Activated CD4-positive, CD25-positive, alpha-beta regulatory T cell treated with anti-CD3 and anti-CD28 coated beads, Interleukin-2, amount 50 U/mL, for 24 hours (primary cell): ENCODE measurements around the gene TRABD2B.

ENCODE experiments used
- ATAC-seq, 2 donors: fragments of 150-1000 bp; cut with Tn5 transposase; one replicate each; pipeline ENCODE4 v1.10.0; 2021; ENCODE audit warnings: mild to moderate bottlenecking in 1 of 2, moderate library complexity in 1 of 2

TRABD2B gene

DNA sequence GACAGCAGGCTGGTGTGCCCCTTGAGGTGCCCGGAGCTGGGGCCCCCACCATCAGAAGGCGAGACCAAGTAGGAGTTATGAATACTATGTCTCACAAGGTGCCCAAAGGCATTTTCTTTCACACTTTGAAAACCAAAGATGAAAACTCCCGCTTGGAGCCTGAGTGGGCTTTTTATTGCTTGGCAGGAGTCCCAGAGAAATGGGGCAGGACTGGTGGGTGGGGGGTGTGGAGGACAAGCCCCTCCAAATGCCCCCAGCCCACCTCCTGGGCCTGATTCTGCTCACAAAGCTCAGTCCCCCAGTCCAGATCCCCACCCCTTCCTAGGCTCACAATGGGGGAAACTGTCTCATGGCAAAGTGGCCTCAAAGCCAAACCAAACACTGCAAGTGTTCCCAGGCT lies 227.9 kb downstream of the TRABD2B start:
- ATAC-seq: no peak

DNA sequence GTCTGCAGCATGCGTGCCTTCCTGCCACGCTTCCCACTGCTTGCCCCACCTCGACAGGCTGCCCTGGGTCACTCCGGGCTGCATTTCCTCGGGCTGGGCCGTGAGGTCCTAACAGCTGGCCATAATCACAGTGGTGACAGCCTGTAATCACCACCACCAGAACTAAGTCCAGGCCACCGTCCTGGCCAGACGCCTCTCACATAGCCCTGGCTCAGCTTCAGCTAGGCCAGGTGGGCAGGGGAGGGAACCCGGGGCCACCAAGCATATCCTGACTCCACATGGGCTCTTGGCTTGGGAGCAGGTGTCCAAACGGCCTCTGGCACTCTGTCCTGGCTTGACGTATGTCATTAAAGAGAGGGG lies 229.5 kb downstream of the TRABD2B start:
- no peak for ATAC-seq

DNA sequence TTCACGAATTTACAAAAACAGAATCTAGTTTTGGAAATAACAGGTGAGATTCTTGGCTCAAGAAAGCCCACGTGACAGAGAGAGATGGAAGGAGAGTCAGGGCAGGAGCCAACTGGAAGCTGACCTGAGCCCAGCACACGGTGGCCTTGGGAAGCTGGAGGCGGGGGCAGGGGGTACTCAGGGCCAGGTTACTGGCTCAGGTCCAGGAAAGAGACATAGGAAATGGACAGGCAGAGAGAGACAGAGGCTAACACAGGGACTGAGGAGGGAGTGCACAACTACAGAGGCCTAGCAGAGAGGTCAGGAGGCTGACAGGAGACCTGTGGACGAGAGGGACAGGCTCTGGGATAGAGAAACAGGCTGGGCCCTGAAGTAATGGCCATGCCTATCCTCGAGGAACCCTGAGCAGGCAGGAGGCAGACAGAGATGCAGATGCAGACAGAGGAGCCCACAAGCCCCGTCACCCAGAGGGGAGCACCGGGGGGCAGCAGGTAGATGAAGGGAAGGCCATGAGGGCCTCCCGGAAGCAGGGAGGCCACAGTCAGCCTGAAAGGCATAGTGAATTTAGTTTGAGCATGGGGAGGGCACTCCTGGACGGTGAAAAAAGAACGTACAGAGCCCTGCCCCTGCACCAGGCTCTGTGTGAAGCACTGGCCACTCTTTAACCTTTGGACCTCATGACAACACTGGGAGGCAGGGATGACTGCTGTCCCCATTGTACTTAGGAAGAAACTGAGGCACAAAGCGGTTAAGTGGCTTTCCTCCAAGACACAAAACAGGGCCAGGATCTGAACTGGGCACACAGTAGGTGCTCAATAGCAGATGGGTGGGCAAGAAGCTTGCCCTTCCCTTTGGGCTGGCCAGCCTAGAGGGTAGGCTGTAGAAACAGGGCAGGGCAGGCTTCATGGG lies 230.1 kb downstream of the TRABD2B start:
- ATAC-seq: no peak

DNA sequence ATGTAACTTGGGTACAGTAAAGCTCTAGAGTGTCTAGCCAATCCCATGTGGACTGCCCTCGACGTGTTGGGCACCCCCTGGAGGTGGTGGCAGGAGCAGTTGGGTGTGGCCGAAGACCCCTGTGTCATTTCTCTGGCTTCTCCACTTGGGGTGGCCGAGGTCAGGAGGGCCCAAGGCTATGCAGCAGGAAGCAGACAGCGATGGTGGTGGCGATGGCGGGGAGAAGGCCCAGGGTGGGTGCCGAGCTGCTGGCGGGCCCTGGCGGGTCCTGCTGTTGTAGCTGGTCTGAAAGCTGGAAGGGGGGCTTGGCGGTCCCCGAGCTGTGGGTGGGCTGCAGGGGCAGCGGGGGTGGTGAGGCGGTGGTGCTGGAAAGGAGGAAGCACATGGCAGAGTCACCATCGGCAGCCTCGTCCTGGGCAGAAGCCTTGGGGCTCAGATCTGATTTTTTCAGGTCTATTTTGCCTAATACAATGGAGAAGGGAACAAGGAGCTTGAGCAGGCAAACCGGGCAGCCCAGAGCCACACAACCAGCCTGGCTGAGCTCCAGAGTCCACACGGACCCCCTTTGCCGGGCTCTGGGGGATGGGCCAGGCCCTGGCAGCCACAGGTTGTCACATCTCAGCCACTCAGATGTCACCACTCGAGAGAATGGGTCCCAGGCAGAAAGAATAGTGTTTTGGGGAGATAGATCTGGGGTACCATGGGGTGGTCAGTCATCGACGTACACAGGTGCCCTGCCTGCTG lies 231.3 kb downstream of the TRABD2B start:
- ATAC-seq: no peak

DNA sequence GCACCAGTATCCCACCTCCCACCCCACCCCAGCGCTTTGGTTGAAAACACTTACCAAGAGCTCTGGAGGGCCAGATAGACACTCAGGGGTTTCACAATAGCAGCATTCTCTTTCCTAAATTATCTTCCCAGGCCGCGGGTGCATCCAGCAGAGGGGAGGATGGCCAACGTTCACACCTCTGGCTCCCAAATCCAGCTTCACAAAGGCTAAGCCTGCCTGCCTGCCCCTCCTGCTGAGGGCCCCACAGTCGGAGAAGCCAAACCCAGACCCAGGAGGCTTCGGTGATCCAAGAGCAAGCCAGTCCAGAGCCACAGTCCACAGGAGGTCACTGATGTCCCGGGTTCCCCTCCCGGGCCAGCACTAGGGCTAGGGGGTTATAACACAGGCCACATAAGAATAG lies 231.9 kb downstream of the TRABD2B start:
- no peak for ATAC-seq

DNA sequence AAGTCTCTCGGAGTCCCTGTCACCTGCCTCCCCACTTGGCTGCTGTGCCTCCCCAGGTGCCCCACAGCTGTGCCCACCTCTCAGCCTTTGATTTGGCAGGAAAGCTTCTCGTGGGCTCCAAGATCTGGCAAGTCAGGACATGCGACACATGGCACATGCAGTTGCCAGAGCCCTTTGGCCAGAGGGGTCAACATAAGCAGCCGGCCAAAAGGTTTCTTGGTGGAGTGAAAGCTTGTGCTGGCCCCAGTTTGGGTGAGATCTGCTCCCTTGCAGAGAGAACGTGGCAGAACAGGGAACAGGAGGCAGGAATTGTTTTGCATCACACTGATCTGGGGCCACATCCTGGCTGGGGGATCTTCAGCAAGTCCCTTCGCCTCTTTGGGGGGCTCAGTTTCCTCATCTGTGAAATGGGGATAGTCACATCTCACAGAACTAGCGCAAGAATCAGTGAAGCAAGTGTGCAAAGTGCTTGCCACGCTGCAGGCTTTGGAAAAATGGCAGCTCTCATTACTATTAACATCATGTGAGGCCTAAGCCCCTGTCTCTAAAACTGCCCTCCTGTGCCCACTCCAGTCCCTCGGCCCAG lies 232.6 kb downstream of the TRABD2B start:
- no peak for ATAC-seq

DNA sequence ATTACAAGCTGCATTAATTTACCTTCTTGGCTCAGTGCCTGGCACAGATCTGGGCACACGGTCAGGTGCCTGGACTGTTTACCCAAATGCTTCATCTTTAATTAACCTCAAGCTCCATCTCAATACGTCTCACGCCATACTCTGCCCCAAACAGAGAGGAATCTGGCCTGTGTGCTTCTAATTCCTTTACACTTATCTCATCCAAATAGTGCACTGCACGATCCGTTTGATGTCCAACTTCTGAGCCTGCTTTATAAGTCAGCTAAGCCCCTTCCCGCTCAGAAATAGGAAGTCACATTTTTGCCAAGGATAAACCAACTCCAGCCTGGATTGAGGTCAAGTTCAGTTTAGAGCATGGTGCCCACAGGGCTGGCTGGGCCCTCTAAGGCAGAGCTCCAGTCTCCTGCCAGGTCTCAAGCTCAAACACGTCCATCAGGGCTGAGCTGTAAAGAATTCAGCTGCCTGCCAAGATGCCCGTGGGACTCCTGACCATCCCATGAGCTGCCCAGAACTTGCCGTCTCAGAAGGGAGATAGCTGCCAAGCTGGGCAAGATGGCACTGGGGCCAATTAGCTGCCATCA lies 233.5 kb downstream of the TRABD2B start:
- no peak for ATAC-seq

DNA sequence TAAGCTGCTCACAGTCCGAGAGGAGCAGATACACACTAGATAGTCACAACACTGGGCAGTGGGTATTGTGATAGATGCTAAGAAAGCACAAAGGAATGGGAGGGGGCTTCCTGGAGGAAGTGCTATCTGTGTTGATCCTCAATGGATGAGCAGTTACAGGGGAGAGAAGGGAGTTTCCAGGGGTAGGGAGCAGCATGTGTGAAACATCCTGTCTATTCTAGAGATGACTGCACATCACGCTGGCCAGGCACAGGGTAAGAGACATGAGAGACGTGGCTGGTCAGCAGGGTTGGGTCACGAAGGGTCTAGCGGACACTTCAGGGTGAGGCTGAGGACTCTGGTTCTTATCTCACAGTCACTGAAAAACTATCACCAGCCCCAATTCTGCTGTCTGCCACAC lies 235.2 kb downstream of the TRABD2B start:
- no peak for ATAC-seq

DNA sequence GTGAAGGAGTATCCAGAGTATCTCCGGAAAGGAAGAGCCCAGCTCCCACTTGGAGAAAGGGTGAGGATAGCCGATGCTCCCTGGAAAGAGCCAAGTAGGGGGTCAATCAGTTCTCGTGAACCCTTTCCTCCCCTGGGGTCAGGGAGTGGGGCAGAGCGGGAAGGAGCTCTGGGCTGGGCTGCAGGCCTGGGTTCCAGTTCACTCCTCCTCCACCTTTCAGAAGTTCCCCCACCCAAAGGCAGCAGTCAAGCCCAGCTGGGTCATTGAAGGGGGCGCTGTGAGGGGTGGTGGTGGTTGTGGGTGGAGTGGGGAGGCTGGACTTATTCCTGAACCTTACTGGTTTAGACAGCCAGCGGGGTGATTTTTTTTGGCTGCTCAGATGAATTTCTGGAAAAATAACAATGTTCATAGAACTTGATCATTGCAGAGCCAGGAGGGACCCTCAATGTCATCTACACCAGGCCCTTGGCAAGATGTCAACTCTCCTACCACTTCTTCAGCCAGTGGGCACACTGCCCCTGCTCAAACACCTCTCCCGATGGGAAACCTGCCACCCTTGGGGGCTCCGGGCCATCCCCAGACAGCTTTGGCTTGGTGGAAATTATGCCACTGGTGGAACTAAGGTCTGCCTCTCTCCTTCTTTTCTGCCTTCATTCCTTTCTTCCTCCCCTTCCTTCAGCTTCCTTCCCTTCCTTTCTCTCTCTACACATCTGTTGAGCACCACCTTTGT lies 235.8 kb downstream of the TRABD2B start:
- ATAC-seq: no peak

DNA sequence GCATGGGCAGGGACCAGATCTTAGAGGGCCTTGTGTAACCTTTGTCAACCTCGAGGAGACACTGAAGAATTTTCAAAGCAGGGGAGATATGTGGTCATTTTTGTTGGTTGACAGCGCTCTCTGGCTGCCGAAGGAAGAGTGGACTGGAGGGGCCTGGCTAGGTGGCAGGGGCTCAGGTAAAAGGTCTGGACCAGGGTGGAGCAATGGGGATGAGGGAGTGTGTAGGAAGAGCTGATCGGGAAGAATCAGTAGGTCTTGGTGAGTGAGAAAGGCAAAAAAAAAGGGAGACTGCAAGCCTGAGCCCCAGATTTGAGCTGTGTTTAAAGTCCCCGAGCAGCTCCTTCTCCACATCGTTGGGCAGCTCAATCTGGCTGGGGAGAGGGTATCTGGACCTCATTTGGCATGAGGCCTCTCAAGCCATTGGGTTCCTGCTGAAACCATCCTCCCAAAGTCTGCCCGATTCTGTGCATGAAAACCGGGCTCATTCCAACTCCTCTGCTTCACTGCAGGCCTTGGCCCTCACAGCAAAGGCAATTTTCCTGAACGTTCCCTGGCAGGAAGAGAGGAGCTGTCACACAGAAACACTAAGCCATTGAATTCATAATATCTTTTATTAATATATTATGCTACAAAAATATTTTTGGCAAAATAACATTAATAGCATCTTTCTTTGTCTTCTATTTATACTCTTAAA lies 237.1 kb downstream of the TRABD2B start:
- no peak for ATAC-seq

DNA sequence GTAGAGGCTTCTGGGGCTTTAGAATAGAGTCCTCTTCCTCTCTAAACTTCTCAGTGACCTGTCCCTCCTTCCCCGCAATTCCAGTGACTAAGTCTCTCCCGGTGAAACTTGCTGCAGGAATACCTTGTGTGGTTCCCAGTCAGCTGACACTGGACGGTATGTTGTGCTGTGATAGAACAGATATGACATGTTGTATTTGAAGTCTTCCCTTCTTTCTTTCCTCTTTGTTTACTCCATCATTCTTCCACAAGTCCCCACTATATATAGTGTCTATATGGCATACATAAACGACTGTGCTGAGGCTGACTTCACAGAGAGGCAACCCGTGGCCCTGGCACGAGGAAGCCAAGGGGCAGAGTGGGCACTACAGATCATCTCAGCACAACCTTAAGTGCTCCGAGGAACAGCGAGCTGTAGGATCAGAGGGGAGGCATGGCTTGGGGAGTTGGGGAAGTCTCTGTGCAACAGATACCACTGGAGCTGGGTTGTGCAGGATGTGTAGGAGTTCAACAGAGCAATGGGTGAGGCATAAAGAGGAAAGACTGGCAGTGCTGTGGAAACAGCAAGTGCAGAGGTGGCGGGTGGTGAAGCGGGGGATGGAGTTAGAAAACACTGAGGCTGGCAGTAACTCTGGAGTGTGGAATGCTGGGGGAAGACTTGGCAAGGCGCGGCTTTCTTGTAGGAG lies 237.8 kb downstream of the TRABD2B start:
- ATAC-seq: no peak

DNA sequence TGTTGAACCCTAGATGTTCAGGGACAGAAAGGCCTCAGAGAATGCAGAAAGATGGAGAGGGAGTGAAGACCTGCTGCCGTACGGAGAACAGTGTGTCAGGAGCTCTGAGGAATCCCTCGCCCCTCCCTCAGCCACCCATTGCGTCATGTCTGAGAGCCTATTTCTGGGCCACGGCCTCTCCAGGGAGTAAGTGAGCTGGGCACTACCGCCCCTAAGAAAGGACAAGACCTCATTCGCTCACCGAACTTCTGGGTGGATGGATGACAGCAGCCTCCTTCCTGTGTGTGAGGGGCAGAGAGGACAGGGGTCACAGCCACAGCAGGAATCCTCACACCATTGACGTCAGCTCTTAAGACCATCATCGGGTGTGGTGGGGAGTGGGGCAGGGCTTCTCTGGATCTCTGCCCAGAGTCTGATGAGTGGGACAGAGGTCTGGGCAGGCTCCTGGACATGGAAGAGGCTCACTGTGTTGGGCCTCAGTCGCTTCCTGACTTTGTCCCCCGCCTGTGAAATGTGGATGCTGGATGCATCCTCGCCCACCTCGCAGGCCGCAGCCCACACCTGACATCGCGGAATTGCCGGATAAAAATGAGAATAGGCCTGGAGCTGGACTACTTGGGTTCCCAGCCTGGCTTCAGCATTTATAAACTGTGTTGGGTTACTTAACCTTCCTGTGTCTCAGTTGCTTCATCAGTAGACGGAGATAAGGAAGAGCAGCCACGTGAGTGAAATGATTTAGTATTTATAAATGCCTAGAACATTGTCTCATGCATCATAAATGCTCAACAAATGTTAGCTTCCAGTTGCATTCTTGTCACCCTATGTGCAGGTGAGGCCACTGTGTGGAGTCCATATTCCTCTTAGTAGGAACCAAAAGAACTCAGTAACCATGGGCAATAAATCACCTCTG lies 238.6 kb downstream of the TRABD2B start:
- ATAC-seq: no peak

DNA sequence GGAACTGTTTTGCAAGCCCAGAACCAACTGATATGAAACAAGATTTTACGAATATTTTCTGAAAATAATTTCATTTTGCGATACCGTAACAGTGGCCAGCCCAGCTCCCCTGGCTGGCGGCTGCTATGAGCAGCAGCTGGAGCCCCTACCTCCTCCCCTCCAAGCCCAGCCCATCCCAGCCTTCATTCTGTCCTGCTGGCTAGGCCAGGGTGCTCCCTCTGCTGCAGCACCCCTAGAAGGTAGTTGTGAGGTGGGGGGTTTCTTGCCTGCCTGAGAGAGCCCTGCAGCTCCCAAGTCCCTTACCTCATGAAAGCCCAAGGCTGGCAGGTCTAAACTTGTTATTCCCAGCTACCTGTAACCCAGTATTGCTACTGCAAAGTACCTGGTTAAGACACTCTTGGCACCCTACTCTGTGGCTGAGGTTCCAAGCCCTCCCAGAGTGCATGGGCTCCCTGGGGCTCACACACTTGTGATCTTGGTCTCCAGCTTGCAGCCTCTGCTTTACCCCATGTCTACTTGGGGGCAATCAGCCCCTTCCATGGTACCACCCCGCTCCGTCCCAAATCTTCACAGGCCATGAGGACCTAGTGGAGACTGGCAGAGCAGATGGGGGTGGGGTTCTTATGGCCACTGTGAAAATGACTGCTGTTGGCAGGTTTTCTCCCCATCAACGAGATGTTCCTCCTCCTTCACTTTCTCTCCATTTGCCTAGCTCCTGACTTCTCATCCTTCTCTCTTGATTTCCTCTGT lies 239.8 kb downstream of the TRABD2B start:
- ATAC-seq: no peak

DNA sequence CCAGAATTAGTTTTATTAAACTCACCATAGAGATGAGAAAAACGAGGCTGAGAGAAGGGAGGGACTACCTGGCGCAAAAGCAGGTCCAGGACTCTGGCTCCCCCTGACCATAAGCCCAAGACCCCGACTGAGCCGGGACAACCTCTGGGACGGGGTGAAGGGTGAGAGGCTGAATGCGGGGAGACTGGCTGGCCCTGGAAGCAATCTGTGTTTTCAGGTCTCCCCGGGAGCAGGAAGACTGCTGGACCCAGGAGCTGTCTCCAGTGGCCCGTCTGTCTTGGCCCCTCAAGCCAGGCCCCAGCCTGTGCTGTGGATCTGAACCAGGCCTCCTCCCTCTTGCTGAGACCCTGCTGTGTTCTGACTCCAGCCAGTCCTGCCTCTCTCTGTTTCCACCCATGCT lies 240.8 kb downstream of the TRABD2B start:
- ATAC-seq: no peak

DNA sequence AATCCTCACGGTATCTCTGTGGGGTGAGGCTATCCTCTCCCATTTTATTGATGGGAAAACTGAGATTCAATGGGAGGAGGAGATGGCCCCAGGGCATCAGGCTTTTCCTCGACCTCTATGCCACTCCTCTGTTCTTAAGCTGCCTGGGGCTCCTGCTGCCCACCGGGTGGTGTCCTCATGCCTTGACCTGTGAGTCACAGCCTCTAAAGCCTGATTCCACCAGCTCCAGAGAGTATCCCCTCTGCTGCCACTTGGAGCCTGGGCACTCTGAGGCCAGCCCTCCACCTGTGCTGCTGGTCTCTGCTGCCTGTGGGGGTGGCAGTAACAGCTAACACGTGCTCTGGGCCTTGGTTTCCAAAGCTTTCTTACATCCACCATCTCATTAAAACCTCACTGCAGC lies 241.2 kb downstream of the TRABD2B start:
- no peak for ATAC-seq

DNA sequence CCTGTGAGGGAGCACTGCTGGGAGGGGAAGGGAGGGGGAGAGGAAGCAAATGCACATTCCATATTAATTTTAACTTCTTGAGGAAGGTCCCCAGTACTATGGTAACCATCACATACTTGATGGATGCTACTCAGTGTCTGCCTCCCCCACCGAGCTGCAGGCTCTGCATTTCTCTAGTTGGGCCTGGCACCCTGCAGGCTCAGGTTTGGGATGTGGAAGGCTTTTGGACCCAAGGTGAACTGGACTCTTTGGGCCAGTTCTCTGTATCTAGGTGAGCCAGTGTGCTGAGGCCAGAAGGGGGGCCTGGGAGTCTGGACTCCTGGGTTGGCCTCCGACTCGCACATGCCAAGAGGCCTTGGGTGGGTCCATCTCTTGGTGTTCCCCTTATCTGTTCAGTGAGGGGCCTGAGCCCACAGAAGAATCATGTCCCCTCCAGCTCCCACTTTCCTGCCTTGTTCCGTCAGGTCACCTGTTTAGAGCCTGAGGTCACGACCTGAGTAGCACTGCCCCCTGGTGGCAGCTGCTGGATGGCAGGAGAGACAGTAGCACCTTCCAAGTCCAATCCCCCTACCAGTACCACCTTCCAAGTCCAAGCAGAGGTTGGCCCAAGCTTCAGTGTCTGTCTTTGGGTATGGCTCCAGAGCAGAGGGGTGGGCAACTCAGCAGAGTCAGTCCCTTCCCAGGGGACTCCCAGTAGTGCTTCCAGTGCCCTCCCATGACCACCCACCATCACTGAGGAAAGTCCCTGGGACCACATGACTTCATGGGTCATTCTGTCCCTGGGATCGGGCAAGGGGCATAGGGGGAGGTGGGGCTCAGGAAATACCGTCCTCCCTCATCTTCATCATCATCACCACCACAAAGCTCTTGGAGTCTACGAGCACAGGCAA lies 241.8 kb downstream of the TRABD2B start:
- peak in 1 of 2 donors; percentile 34 for ATAC-seq

DNA sequence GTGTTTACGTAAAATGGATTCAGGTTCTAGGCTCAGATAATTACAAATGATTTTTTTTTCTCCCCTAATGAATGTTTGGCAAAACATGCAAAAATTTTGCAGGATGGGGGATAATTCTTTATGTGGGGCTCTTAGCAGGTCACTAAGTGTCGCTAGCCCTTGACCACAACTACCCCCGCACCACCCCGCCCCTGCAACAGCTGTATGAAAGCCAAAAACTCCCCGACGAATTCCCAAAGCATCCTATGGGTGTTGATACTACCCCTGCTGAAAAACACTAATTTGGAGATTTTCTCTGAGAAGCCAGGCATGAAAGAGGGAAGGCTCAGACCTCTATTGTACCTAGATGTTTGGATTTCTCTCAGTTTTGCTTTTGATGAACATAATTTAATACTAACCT lies 243.0 kb downstream of the TRABD2B start:
- ATAC-seq: no peak

DNA sequence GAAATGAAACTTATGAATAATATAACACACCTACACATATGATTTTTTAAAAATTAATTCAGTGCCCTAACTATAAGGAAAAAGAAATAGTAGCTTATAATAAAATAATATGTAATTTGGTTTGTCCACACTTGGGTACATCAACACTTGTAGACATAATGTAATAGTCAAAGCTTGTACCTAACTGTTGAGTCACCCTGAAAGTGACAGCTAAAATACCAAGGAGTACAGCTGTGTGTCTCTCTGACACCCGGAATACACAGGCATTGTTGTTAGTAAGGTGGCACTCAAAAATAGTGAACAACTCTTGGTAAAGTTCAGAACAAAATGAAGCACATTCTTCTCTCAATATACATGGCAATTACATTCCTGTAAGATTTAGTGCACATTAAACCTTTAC lies 243.4 kb downstream of the TRABD2B start:
- no peak for ATAC-seq

DNA sequence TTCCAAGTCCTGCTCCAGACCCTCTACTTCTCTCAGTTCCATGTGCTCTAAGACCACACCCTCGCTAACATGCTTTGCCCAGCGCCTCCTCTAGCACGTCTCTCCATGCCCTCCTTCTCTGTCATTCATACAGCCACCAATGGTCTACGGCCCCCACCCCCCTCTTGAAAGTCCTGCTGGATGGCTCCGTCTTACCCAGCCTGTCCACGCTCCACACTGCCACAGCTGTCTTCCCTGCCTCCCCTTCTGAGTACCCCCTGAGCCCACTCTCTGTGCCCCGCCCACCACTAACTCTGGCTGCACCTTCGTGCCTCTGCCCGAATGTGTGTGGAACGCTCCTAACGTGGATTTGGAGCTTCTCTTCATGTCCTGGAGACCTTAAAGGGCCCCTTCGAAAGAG lies 244.6 kb downstream of the TRABD2B start:
- ATAC-seq: no peak
